Measurements from ENCODE around the gene PDLIM4. TPM values are rescaled to one million over a fixed set of nuclear protein-coding genes. Genes with fewer than 3 reads are reported as not detected.
A peak's percentile ranks its signal among the peaks of the same experiment; 100 is the strongest.

PDLIM4 gene
- total RNA-seq, 2 experiments from 2014 or later = not detected

- no peak for TF ChIP-seq EZH2phosphoT487 (IDR thresholded peaks at IDR 0.05; ENCODE audit: borderline replicate concordance, low read depth, low read length)
- TF ChIP-seq CTCF (conservative IDR thresholded peaks at IDR 0.05; ENCODE audit: low read length) = peak; percentile 54
- H3K36me3 ChIP-seq (ENCODE audit: insufficient read depth, low read length) = no peaks in the 10 kb centered on the region
- no peak overlapping the region for H3K4me3 ChIP-seq (ENCODE audit: low read depth, low read length, poor library complexity, severe bottlenecking)
- intact Hi-C loops (cut with micrococcal nuclease; ENCODE audit: unreplicated experiment) = no loop called here
- no peaks in the 10 kb centered on the region for H3K9me3 ChIP-seq (ENCODE audit: low read length)
- BruUV-seq (replicated peaks) = no TSS peak
- H3K9me2 ChIP-seq (ENCODE audit: insufficient read depth, low read length) = no peaks in the 10 kb centered on the region
- ChIA-PET CTCF (ENCODE audit: unreplicated experiment) (no interaction called here), POLR2A (no interaction called here)
- H2AFZ ChIP-seq (ENCODE audit: low read length) = no peak overlapping the region
- no peaks in the 10 kb centered on the region for H3K4me1 ChIP-seq (ENCODE audit: insufficient read depth, low read length, poor library complexity, severe bottlenecking)
- no peak overlapping the region for H3K4me2 ChIP-seq (ENCODE audit: low read length)
- no peaks in the 10 kb centered on the region for H3K79me2 ChIP-seq (ENCODE audit: insufficient read depth, low read depth, low read length)
- DNase-seq (ENCODE audit: low spot score) = peak; percentile 15
- H4K20me1 ChIP-seq (ENCODE audit: insufficient read depth, low read length) = no peaks in the 10 kb centered on the region
- H3K27ac ChIP-seq (ENCODE audit: low read depth, low read length, poor library complexity, severe bottlenecking) = no peak overlapping the region
These were observed 26.0 kb downstream of the PDLIM4 start for GRCh38 chr5:132283423-132284043.

GRCh38 chr5:132289097-132289496 lies 31.6 kb downstream of the PDLIM4 start:
- H3K36me3 ChIP-seq (ENCODE audit: insufficient read depth, low read length) = no peaks in the 10 kb centered on the region
- H4K20me1 ChIP-seq (ENCODE audit: insufficient read depth, low read length) = no peaks in the 10 kb centered on the region
- H3K79me2 ChIP-seq (ENCODE audit: insufficient read depth, low read depth, low read length) = no peaks in the 10 kb centered on the region
- no peak overlapping the region for H3K4me2 ChIP-seq (ENCODE audit: low read length)
- no peaks in the 10 kb centered on the region for H3K9me3 ChIP-seq (ENCODE audit: low read length)
- ChIA-PET POLR2A (no interaction called here), CTCF (ENCODE audit: unreplicated experiment) (no interaction called here)
- no peak overlapping the region for H2AFZ ChIP-seq (ENCODE audit: low read length)
- no peak for DNase-seq (ENCODE audit: low spot score)
- intact Hi-C loops (cut with micrococcal nuclease; ENCODE audit: unreplicated experiment) = no loop called here
- no peaks in the 10 kb centered on the region for H3K4me1 ChIP-seq (ENCODE audit: insufficient read depth, low read length, poor library complexity, severe bottlenecking)
- no peaks in the 10 kb centered on the region for H3K9me2 ChIP-seq (ENCODE audit: insufficient read depth, low read length)
- H3K4me3 ChIP-seq (ENCODE audit: low read depth, low read length, poor library complexity, severe bottlenecking) = no peak overlapping the region
- H3K27ac ChIP-seq (ENCODE audit: low read depth, low read length, poor library complexity, severe bottlenecking) = no peak overlapping the region
- no TSS peak for BruUV-seq (replicated peaks)
- no peak for TF ChIP-seq CTCF (conservative IDR thresholded peaks at IDR 0.05; ENCODE audit: low read length)
- TF ChIP-seq EZH2phosphoT487 (IDR thresholded peaks at IDR 0.05; ENCODE audit: borderline replicate concordance, low read depth, low read length) = no peak

GRCh38 chr5:132291026-132291425 lies 33.5 kb downstream of the PDLIM4 start:
- intact Hi-C loops (cut with micrococcal nuclease; ENCODE audit: unreplicated experiment) = no loop called here
- no TSS peak for BruUV-seq (replicated peaks)

More at GRCh38 chr5:132291026-132291425, 33.5 kb downstream of the PDLIM4 start:
- Histone ChIP-seq H3K9me2 (ENCODE audit: insufficient read depth, low read length) (no peaks in the 10 kb centered on the region), H4K20me1 (ENCODE audit: insufficient read depth, low read length) (no peaks in the 10 kb centered on the region), H3K36me3 (ENCODE audit: insufficient read depth, low read length) (no peaks in the 10 kb centered on the region), H2AFZ (ENCODE audit: low read length) (no peak overlapping the region), H3K4me3 (ENCODE audit: low read depth, low read length, poor library complexity, severe bottlenecking) (no peak overlapping the region), H3K9me3 (ENCODE audit: low read length) (no peaks in the 10 kb centered on the region), H3K79me2 (ENCODE audit: insufficient read depth, low read depth, low read length) (no peaks in the 10 kb centered on the region), H3K4me1 (ENCODE audit: insufficient read depth, low read length, poor library complexity, severe bottlenecking) (no peaks in the 10 kb centered on the region), H3K27ac (ENCODE audit: low read depth, low read length, poor library complexity, severe bottlenecking) (no peak overlapping the region), H3K4me2 (ENCODE audit: low read length) (no peak overlapping the region)
- ChIA-PET POLR2A (interaction anchor here (0.7 to 1.0 kb wide), 3 partner anchors 26 to 786 kb away, joined by 3 to 6 read pairs (median 4); no protein-coding TSS in a partner anchor), CTCF (ENCODE audit: unreplicated experiment) (no interaction called here)
- TF ChIP-seq CTCF (conservative IDR thresholded peaks at IDR 0.05; ENCODE audit: low read length) = no peak
- no peak for TF ChIP-seq EZH2phosphoT487 (IDR thresholded peaks at IDR 0.05; ENCODE audit: borderline replicate concordance, low read depth, low read length)
- DNase-seq (ENCODE audit: low spot score) = no peak

Data from OCI-LY7 (cell line).